ELF-1 (cell line): ENCODE measurements around the gene BSPH1.
"Not testable (repeated sequence)": the region's sequence is repeated elsewhere in the genome, so short reads cannot be mapped to it uniquely, and the experiment has no call there.

Source experiments
- DNase-seq: peaks from one replicate; pipeline ENCODE4 v3.0.0-alpha.2; 2016; ENCODE audit warnings: low read depth, low spot score

The BSPH1 gene

DNA sequence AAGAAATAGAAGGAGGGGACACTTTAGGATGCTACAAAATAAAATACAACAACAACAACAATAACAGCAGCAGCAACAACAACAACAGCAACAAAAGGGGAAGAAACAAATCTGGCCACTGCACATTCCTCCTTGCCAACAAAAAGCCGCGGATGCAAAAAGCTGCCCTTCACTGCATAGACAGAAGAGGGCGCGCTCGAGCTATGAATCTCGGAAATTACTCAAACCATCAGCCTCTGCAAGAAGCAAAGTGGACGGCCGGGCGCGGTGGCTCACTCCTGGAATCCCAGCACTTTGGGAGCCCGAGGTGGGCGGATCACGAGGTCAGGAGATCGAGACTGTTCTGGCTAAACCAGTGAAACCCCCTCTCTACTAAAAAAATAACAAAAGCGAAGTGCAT is 71.9 kb downstream of the BSPH1 start:
- not testable (repeated sequence) for DNase-seq
